Raji (cell line): ENCODE data around the gene PPP6R3.

Experiments
- POLR2A ChIP-seq: IDR thresholded peaks from 2 replicates; pipeline ENCODE4 v1.6.1; 2011; ENCODE audit warnings: low read depth, low read length, control low read depth; ENCODE audit not compliant: insufficient read depth

The PPP6R3 gene

DNA sequence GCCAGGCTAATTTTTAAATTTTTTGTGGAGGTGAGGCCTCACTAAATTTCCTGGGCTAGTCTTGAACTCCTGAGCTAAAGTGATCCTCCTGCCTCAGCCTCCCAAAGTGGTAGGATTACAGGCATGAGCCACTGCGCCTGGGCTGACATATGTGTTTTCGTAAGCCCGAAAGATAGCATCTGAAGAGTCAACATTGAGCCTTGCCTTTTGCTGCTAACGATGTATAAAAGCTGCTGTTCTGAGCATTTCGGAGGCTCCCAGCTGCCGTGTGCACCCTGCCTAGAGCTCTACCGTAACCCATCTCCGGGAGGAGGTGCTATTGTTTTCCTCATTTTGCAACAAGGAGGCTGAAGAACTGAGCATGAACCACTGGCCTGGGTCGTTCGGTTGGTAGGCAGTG is 18.1 kb upstream of the PPP6R3 start:
- no peak for TF ChIP-seq POLR2A

DNA sequence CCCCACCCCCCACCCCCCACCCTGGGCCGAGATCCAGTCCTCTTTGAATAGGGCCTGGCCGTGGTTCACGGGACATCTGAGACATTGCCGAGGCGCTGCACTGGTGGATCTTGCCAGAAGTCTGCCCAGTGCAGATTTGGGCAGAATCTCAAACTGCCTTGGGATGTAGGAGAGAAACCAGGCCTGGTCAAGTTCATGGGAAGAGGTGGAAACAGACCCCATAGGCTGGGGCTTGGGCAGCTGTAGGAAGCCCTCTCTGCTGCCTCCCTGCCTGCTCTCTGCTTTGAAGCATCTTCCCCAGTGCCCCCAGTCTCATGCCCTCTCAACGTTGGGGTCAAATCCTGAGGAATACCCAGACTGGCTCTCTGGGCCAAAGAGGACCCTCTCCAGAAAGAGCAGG is 16.0 kb upstream of the PPP6R3 start:
- no peak for TF ChIP-seq POLR2A

DNA sequence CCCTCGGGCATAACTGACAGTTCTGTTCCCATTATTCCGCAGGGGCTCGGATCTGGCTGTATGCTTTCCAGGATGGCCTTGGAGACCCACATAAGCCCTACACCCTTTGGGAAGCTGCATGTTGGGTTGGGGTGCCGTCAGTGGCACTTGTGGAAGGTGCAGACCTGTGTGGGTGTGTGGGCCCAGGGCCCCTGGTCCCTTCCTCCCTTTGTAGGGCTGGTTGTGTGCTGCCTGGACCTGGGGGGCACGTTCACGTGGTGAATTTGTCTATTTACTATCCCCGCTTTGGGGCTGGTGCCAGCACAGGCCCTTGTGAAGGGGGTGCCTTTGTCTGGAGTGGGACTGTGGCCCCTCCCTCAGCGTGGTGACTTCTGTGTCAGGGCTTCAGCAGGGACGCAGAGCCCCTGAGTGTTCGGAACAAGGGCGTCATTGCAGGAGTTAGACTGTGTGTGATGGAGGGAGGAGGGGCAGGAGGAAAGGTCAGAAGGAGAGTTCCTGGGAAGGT is 15.0 kb upstream of the PPP6R3 start:
- TF ChIP-seq POLR2A, result no peak

- TF ChIP-seq POLR2A, result no peak
Observed at GRCh38 chr11:68446046-68446725, 14.4 kb upstream of the PPP6R3 start.

DNA sequence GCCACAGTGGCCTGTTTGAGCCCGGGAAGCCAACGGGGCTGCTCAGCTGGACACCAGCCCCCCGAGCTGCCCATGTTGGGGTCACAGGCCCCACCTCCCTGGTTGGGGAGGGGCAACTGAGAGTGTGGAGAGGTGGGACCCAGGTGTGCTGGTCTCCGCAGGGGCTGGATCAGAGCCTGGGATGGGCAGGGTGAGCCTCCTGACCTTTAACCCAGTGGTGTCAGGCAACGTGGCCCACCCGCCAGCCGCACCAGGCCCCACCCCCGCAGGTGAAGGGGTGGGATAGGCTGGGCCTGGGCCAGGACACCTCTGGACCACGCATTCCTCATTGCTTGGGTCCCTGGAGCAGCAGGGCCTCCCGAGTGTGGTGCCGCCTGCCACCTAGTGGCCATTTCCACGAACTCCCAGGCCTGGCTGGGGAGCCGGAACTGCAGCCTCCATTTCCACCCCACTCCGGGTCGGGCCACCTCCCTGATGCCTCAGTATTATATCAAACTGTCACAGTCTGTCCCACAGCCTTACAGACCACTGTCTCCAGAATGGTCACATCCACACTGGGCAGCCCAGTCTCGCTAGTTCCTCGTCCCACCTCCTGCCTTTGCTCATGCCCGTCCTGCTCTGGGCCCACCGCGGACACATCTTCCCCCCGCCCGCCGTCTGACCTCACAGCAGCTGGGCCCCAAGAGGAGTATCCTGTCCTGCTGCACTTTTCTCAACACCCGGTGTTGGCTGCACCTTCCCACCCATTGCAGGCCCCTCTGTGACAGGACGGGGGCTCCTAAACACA is 13.3 kb upstream of the PPP6R3 start:
- TF ChIP-seq POLR2A, result no peak

DNA sequence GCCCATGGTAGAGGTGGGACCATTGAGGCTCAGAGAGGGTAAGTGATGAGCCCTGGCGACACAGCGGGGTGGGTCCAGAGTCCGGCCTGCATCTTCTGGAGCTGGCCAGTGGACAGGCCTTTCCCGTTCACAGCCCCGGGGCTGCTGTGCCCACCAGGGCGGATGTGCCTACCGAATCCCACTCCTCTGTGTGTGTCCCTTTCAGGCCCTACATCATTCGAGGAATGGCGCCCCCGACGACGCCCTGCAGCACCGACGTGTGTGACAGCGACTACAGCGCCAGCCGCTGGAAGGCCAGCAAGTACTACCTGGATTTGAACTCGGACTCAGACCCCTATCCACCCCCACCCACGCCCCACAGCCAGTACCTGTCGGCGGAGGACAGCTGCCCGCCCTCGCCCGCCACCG is 11.9 kb upstream of the PPP6R3 start:
- TF ChIP-seq POLR2A, result no peak

DNA sequence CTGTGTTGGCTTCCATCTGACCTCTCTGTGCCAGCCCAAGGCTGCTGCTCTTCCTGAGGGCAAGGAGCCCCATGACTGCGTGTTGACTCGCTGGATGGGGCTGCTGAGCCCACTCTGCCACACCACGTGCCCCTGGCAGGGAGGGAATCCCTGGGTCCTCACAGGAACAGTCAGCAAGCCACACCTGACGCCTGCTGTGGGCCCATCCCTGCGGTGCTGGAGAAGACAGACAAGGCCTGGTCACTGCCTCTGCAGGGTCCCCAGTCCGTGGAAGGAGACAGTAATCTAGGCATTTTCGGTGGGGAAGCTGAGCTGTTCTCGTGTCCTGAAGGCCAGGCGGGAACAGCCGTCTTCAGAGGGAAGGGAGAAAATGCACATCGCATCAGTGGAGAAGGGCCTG is 10.6 kb upstream of the PPP6R3 start:
- TF ChIP-seq POLR2A, result no peak

GRCh38 chr11:68450711-68451110 is 9.8 kb upstream of the PPP6R3 start:
- TF ChIP-seq POLR2A, result no peak

DNA sequence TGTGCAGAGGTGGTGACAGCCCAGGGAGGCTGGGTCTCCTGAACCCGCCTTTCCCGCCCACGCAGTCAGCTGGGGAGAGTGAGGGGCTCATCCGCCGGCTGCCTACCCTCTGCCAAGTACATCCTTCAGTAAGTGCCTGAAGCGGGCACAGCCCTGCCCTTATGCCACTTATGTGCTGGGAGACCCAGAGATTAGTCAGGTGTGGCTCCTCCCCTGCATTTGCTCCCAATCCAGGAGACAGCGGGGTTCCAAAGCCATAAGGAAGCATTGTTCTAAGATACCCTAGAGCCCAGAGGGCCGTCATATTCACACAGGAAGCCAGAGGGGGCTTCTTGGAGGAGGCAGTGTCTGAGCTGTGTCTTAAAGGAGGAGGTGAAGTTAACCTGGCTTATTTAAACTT is 5.8 kb upstream of the PPP6R3 start:
- no peak for TF ChIP-seq POLR2A

- no peak for TF ChIP-seq POLR2A
Observed at GRCh38 chr11:68455485-68455884, 5.1 kb upstream of the PPP6R3 start.

- TF ChIP-seq POLR2A, result no peak
Observed at GRCh38 chr11:68457216-68457897, 3.2 kb upstream of the PPP6R3 start.

GRCh38 chr11:68457898-68458249 is 2.7 kb upstream of the PPP6R3 start:
- no peak for TF ChIP-seq POLR2A

DNA sequence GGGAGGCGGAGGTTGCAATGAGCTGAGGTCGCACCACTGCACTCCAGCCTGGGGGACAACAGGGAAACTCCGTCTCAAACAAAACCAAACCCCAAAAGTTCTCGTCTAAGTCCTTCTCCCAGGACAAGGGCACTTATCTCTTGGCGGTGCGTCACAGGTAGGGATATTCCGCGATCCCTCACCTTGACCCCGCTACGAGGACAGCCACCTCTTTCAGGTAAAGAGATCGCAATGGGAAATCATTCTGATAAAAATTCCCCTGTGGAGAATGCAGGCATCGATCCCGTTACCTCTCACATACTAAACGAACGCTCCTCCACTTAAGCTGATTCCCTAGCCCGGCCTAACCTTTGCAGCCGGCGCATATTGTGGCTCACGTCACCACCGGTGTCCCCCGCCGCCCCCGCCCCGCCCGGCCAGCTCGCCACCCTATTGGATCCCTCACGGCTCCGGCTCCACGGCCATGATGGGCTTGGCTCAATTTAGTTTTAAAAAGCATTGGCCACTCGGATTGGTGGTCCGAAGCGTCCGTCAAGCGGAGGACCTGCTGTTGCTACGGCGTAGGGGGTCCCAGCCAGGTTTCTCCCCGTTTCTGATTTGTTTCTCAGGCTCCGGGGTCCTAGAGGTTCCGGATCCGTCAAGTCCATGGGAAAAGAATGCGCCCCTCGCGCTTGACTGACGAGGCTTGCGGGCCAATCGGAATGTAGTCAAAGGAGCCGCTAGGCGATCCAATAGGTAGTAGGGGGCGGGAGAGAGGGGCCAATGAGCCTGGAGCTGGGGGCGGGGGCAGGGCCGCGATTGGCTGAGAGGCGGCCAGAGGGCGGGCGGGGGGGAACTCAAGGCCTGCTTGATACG is 439 bp upstream of the PPP6R3 start:
- peak; percentile 49 for TF ChIP-seq POLR2A

GRCh38 chr11:68461575-68461917 is 994 bp downstream of the PPP6R3 start:
- no peak for TF ChIP-seq POLR2A

DNA sequence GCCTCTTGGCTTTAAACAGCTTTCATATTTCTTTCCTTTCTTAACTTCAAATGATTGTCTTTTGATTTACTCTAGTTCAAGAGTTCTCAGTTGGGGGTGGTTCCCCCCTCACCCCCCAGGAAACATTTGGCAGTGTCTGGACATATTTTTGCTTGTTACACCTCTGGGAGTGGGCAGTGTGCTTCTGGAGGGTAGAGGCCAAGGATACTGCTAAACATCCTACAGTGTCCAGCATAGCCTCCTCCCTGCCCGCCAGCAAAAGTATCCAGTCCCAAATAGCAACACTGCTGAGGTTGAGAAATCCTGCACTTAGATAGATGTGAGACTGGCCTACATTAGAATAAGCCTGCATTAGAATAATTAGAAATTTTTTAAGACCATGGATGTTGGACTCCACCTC is 3.2 kb downstream of the PPP6R3 start:
- TF ChIP-seq POLR2A, result no peak
